Measurements from ENCODE around the gene KIF3A. TPM values are rescaled to one million over a fixed set of nuclear protein-coding genes. Genes with fewer than 3 reads are reported as not detected.

Gene KIF3A
- total and polyA plus RNA-seq, 2 of the 8 experiments (the other 6 are each of a cell fraction or from before 2014, with no cell fraction given), result 3.1 to 13.1 TPM

DNA sequence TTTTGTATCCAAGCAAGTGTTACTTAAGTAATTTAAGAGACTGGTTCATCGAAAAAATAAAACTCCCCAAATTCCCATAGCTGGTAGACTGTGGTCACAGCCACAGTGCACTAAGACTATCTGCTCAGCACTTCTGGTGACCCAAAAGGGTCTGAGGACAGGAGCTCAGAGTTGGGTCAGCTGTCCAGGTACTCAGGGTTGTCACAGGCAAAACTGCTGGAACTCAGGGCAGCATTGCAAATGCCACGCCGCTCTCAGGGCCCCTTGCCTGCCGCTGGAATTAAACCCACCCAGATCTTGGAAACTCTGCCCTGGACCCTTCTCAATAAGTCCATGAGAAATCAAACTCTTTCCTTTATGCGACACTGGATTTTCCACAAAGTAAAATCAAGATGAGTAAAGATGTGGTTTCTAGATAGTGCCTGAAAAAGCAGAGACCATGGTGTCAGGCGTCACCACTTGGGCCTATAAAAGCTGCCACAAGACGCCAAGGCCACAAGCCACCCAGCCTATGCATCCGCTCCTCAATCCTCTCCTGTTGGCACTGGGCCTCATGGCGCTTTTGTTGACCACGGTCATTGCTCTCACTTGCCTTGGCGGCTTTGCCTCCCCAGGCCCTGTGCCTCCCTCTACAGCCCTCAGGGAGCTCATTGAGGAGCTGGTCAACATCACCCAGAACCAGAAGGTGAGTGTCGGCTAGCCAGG, 79.5 kb downstream of the KIF3A start, which contains the start of gene IL13 (continued):
- TF ChIP-seq SIN3A (conservative IDR thresholded peaks at IDR 0.05 in 1 of 2, IDR thresholded peaks at IDR 0.05 in 1 of 2; ENCODE audit: low read depth in 1 of 2, low read length in 2 of 2) (no peak), JUND (IDR thresholded peaks at IDR 0.05; ENCODE audit: low read length) (no peak), HDAC2 (IDR thresholded peaks at IDR 0.05; ENCODE audit: borderline replicate concordance in 1 of 2, low read depth in 2 of 2, low read length in 2 of 2) (no peak), FOSL1 (IDR thresholded peaks at IDR 0.05; ENCODE audit: insufficient read depth, low read depth, low read length) (no peak), BACH1 (IDR thresholded peaks at IDR 0.05; ENCODE audit: low read length) (no peak)
- TF ChIP-seq, protein P1, sequence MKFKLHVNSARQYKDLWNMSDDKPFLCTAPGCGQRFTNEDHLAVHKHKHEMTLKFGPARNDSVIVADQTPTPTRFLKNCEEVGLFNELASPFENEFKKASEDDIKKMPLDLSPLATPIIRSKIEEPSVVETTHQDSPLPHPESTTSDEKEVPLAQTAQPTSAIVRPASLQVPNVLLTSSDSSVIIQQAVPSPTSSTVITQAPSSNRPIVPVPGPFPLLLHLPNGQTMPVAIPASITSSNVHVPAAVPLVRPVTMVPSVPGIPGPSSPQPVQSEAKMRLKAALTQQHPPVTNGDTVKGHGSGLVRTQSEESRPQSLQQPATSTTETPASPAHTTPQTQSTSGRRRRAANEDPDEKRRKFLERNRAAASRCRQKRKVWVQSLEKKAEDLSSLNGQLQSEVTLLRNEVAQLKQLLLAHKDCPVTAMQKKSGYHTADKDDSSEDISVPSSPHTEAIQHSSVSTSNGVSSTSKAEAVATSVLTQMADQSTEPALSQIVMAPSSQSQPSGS (IDR thresholded peaks at IDR 0.05; ENCODE audit: low read length), result no peak
